ENCODE measurements around the gene SLC2A9. TPM values are rescaled to one million over a fixed set of nuclear protein-coding genes. Genes with fewer than 3 reads are reported as not detected.

The SLC2A9 gene
- 1.1 TPM for polyA plus RNA-seq (2012; ENCODE audit: insufficient read depth, insufficient read length)

- DNase-seq (ENCODE audit: low read depth, low spot score), result no peak
- H3K4me3 ChIP-seq (ENCODE audit: low read length), result no peak within 1 kb of the TSS
Observed at GRCh38 chr4:10020871-10021652, at the start of gene SLC2A9. SLC2A9 (minus strand) TSS chr4:10021497; CDS start chr4:10021429, 68 bp downstream.

- no peak overlapping the region for H3K4me3 ChIP-seq (ENCODE audit: low read length)
- DNase-seq (ENCODE audit: low read depth, low spot score), result no peak
Observed at GRCh38 chr4:10069075-10069642, 47.9 kb upstream of the SLC2A9 start.

- DNase-seq (ENCODE audit: low read depth, low spot score), result no peak
- H3K4me3 ChIP-seq (ENCODE audit: low read length), result no peak overlapping the region
Observed at GRCh38 chr4:10066670-10067651, 45.7 kb upstream of the SLC2A9 start.

- DNase-seq (ENCODE audit: low read depth, low spot score), result no peak
Observed at GRCh38 chr4:10066206-10066605, 44.9 kb upstream of the SLC2A9 start.

GRCh38 chr4:10063544-10064300, 42.4 kb upstream of the SLC2A9 start:
- H3K4me3 ChIP-seq (ENCODE audit: low read length), result no peak overlapping the region
- DNase-seq (ENCODE audit: low read depth, low spot score), result no peak

More at GRCh38 chr4:10066206-10066605, 44.9 kb upstream of the SLC2A9 start:
- H3K4me3 ChIP-seq (ENCODE audit: low read length), result no peak overlapping the region

- no peak overlapping the region for H3K4me3 ChIP-seq (ENCODE audit: low read length)
- no peak for DNase-seq (ENCODE audit: low read depth, low spot score)
Observed at GRCh38 chr4:10061650-10062415, 40.5 kb upstream of the SLC2A9 start.

GRCh38 chr4:10058371-10058770, 37.1 kb upstream of the SLC2A9 start:
- DNase-seq (ENCODE audit: low read depth, low spot score), result no peak
- H3K4me3 ChIP-seq (ENCODE audit: low read length), result no peak overlapping the region

- H3K4me3 ChIP-seq (ENCODE audit: low read length), result no peak overlapping the region
- DNase-seq (ENCODE audit: low read depth, low spot score), result no peak
Observed at GRCh38 chr4:10057023-10057395, 35.7 kb upstream of the SLC2A9 start.

GRCh38 chr4:10056334-10057022, 35.2 kb upstream of the SLC2A9 start:
- DNase-seq (ENCODE audit: low read depth, low spot score), result no peak

GRCh38 chr4:10055871-10056270, 34.6 kb upstream of the SLC2A9 start:
- DNase-seq (ENCODE audit: low read depth, low spot score), result no peak
- no peak overlapping the region for H3K4me3 ChIP-seq (ENCODE audit: low read length)

More at GRCh38 chr4:10056334-10057022, 35.2 kb upstream of the SLC2A9 start:
- H3K4me3 ChIP-seq (ENCODE audit: low read length), result no peak overlapping the region

- no peak for DNase-seq (ENCODE audit: low read depth, low spot score)
- H3K4me3 ChIP-seq (ENCODE audit: low read length), result no peak overlapping the region
Observed at GRCh38 chr4:10054571-10055041, 33.3 kb upstream of the SLC2A9 start.

- no peak for DNase-seq (ENCODE audit: low read depth, low spot score)
- H3K4me3 ChIP-seq (ENCODE audit: low read length), result no peak overlapping the region
Observed at GRCh38 chr4:10053635-10054453, 32.5 kb upstream of the SLC2A9 start.

- DNase-seq (ENCODE audit: low read depth, low spot score), result no peak
- no peak overlapping the region for H3K4me3 ChIP-seq (ENCODE audit: low read length)
Observed at GRCh38 chr4:10051517-10052135, 30.3 kb upstream of the SLC2A9 start.

GRCh38 chr4:10050721-10051120, 29.4 kb upstream of the SLC2A9 start:
- DNase-seq (ENCODE audit: low read depth, low spot score), result no peak
- H3K4me3 ChIP-seq (ENCODE audit: low read length), result no peak overlapping the region

- DNase-seq (ENCODE audit: low read depth, low spot score), result no peak
- H3K4me3 ChIP-seq (ENCODE audit: low read length), result no peak overlapping the region
Observed at GRCh38 chr4:10050261-10050661, 29.0 kb upstream of the SLC2A9 start.

GRCh38 chr4:10048941-10049697, 27.8 kb upstream of the SLC2A9 start:
- H3K4me3 ChIP-seq (ENCODE audit: low read length), result no peak overlapping the region
- DNase-seq (ENCODE audit: low read depth, low spot score), result no peak
